Common myeloid progenitor, CD34-positive (primary cell): Measurements from ENCODE around the gene PKNOX1.
"Not testable (repeated sequence)": the region's sequence is repeated elsewhere in the genome, so short reads cannot be mapped to it uniquely, and the experiment has no call there.

ENCODE experiments used
- CTCF ChIA-PET: fragments of 350-600 bp; sonication (Branson Sonifier 250); formaldehyde crosslinking; loops from one replicate; lab custom pipeline; 2021; ENCODE audit warnings: antibody characterized with exemption; lab: Charles Lee
- POLR2A ChIA-PET: fragments of 350-600 bp; sonication (Branson Sonifier 250); formaldehyde crosslinking; loops from one replicate; lab custom pipeline; 2021; ENCODE audit warnings: antibody characterized with exemption; lab: Charles Lee
- DNase-seq, 3 donors: peaks; one replicate each; pipeline versions ENCODE4 v3.0.0 to v3.0.0-alpha.2; 2013
- H3K27ac ChIP-seq, 2 experiments: 1 replicate in 1 of 2; 2 replicates in 1 of 2; pipeline ENCODE4 v1.7.0; 2013; ENCODE audit warnings: inconsistent platforms in 2 of 2, low read length in 2 of 2, mild to moderate bottlenecking in 2 of 2, low read depth in 1 of 2, moderate library complexity in 1 of 2; ENCODE audit not compliant: severe bottlenecking in 2 of 2, insufficient read depth in 1 of 2, poor library complexity in 1 of 2
- H3K27me3 ChIP-seq, 5 experiments: replicated peaks in 2 of 5; 1 replicate in 3 of 5; 2 replicates in 2 of 5; pipeline versions ENCODE4 v1.6.1 to v1.7.0; 2013; ENCODE audit warnings: low read length in 4 of 5, mild to moderate bottlenecking in 2 of 5, moderate library complexity in 2 of 5, inconsistent platforms in 1 of 5; ENCODE audit not compliant: insufficient read depth in 5 of 5, control insufficient read depth in 4 of 5
- H3K36me3 ChIP-seq, 4 experiments: 1 replicate in 2 of 4; 2 replicates in 2 of 4; pipeline versions ENCODE4 v1.6.1 to v1.7.0; 2013; ENCODE audit warnings: low read length in 3 of 4, control low read depth in 1 of 4, mild to moderate bottlenecking in 1 of 4; ENCODE audit not compliant: control insufficient read depth in 4 of 4, insufficient read depth in 4 of 4
- H3K4me1 ChIP-seq, 4 experiments: 1 replicate in 3 of 4; 2 replicates in 1 of 4; pipeline versions ENCODE4 v1.6.1 to v1.7.1; 2013; ENCODE audit warnings: low read length in 3 of 4, mild to moderate bottlenecking in 3 of 4, control low read depth in 1 of 4, inconsistent platforms in 1 of 4, moderate library complexity in 1 of 4; ENCODE audit not compliant: control insufficient read depth in 4 of 4, insufficient read depth in 4 of 4; ENCODE audit errors: control extremely low read depth in 1 of 4
- H3K4me3 ChIP-seq, 7 experiments: 1 replicate in 4 of 7; 2 replicates in 3 of 7; pipeline versions ENCODE4 v1.5.1 to v1.7.0; 2013; ENCODE audit warnings: mild to moderate bottlenecking in 7 of 7, low read length in 6 of 7, moderate library complexity in 6 of 7, inconsistent platforms in 2 of 7, low read depth in 2 of 7, control low read depth in 1 of 7; ENCODE audit not compliant: insufficient read depth in 4 of 7, control insufficient read depth in 1 of 7; ENCODE audit errors: extremely low read depth in 1 of 7
- H3K9me3 ChIP-seq, 5 experiments: 1 replicate in 4 of 5; 2 replicates in 1 of 5; pipeline versions ENCODE4 v1.6.1 to v1.7.1; 2013; ENCODE audit warnings: low read length in 4 of 5, mild to moderate bottlenecking in 2 of 5, inconsistent platforms in 1 of 5, low read depth in 1 of 5, moderate library complexity in 1 of 5; ENCODE audit not compliant: control insufficient read depth in 4 of 5, insufficient read depth in 2 of 5; ENCODE audit errors: control extremely low read depth in 1 of 5
- WGBS: methylation state at CpG from one replicate; pipeline ENCODE4 v1.1.5; 2013; ENCODE audit not compliant: insufficient coverage; 5-methylcytosine and 5-hydroxymethylcytosine counted together

The PKNOX1 gene

DNA sequence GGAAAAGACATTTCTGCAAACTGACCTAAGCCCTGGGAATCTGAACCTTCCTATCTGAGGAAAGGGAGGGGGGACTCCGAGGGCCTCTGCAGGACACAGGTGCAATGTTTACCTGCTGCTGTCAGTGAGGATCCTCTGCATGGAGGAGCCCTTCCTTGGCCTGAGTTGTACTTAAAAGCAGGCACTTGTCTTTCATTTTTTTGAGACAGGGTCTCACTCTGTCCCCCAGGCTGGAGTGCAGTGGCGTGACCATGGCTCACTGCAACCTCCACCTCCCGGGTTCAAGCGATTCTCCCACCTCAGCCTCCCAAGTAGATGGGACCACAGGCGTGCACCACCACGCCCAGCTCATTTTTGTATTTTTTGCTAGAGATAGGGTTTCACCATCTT, 35.8 kb upstream of the PKNOX1 start:
- CTCF ChIA-PET, H3K36me3 ChIP-seq, POLR2A ChIA-PET, DNase-seq, H3K4me3 ChIP-seq, H3K27ac ChIP-seq, H3K4me1 ChIP-seq, H3K27me3 ChIP-seq, H3K9me3 ChIP-seq: not testable (repeated sequence)
- 96% methylated on average over 5 of the region's 6 CpGs for WGBS

DNA sequence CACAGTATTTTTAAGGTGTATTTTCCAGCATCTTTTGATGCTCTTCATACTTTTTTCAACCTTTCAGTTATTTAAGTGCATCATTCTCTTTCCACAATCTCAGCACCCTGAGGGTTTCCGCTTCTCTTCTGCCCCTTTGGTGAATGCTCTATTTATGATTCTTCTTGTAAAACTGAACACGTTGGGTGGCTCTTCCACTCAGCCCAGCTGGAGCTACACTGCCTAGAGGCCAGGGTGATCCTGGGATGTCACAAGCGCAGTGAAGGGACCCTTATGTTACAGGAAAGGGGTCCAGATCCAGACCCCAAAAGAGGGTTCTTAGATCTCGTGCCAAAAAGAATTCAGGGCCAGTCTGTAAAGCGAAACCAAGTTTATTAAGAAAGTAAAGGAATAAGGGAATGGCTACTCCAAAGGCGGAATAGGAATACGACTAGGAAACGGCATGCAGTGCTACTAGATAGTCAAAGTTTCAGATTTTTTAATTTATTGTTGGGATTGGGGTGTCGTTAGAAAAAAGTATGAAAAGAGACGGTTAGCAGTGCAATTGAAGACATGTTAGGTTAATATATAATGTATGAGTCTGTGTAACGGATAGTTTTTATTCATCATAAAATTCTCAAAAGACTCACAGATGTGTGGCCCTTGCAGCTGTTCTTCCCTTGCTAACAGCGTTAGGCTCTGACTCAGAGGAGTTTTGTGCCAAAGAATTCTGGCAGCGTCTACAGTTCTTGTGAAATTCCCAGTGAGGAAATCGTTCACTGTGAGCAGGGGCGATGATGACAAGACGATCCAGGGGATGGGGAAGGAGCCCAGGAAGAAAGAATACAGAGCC, 34.6 kb upstream of the PKNOX1 start:
- H3K27ac ChIP-seq, result no peak overlapping the region
- no peak for DNase-seq
- CTCF ChIA-PET, result no interaction called here

DNA sequence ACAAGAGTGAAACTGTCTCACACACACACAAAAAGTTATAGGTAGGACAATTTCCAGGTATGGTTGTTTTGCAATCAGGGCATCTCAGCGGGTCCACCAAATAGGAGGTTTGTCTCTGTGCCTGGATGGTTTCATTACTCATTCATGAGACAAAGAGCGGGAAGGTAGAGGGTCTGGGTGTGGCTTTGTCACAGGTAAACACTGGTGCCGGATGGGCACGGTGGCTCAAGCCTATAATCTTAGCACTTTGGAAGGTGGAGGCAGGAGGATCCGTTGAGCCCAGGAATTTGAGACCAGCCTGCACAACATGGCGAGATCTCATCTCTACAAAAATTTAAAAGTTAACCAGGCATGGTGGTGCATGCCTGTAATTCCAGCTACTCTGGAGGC, 32.7 kb upstream of the PKNOX1 start:
- ChIA-PET POLR2A (no interaction called here), CTCF (no interaction called here)
- Histone ChIP-seq H3K27me3 (no peaks in the 10 kb centered on the region), H3K36me3 (no peaks in the 10 kb centered on the region), H3K27ac (no peak overlapping the region), H3K9me3 (no peaks in the 10 kb centered on the region), H3K4me3 (no peak overlapping the region), H3K4me1 (no peaks in the 10 kb centered on the region)
- DNase-seq, result no peak
- 100% methylated on average over 6 of the region's 6 CpGs for WGBS

More for the DNA sequence above, 34.6 kb upstream of the PKNOX1 start:
- H3K9me3 ChIP-seq, result no peaks in the 10 kb centered on the region
- H3K36me3 ChIP-seq, result no peaks in the 10 kb centered on the region
- no peaks in the 10 kb centered on the region for H3K4me1 ChIP-seq
- H3K27me3 ChIP-seq, result no peaks in the 10 kb centered on the region
- no peak overlapping the region for H3K4me3 ChIP-seq
- POLR2A ChIA-PET, result no interaction called here
- WGBS, result 91% methylated on average over 12 of the region's 16 CpGs

DNA sequence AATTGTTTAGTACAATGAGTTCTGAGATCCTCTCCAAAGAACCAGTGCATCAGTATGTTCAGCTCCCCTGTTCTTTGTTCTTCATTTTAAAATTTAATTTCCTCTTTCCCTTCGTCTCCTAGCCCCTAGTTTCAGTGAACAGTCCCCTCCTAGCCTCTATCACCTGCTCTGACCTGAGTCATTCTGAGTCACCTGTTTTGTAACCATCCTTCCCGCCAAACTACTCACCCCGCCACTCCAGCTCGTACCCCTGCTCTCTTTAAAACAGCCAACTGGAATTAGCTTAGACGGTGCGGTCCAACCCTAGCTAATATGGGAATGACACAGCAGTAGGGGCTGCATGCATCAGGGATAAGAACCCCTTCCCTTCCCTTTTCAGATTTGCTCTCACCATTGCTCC, 32.1 kb upstream of the PKNOX1 start:
- Histone ChIP-seq H3K27me3 (no peaks in the 10 kb centered on the region), H3K9me3 (no peaks in the 10 kb centered on the region), H3K36me3 (no peaks in the 10 kb centered on the region), H3K27ac (no peak overlapping the region), H3K4me1 (no peaks in the 10 kb centered on the region), H3K4me3 (no peak overlapping the region)
- DNase-seq, result peak in 1 of 3 donors; percentile 8
- ChIA-PET POLR2A (no interaction called here), CTCF (no interaction called here)
- WGBS, result 86% methylated on average over 6 of the region's 6 CpGs

DNA sequence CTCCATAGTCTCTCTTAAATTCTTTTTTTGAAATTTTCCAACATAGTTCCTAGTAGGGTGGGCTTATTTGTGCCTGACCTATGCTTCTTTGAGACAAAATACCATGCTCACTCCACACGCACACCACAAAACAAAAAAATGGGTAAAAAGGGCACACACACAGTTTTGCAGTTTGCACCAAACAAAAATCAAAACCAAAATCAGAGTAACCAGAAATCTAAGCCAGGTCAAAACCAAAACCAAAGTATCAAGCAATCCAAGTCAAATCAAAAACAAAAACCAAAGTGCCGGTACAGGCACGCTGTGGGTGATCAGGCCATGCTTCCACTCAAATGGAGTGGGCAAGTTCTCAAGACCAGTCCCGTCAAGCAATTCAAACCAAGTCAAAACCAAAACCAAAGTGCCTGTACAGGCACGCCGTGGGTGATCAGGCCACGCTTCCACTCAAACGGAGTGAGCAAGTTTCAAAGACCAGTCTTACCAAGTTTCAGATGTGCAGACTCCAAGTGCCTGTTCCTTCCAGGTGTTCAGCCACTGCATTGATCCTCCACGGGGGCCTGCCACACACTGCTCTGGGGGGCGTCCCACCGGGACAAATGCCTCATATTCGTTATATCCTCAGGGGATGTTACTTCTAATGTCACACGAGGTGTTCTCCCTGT, 25.1 kb upstream of the PKNOX1 start:
- WGBS, result 97% methylated on average over 11 of the region's 13 CpGs
- H3K27me3 ChIP-seq, H3K9me3 ChIP-seq, POLR2A ChIA-PET, H3K4me3 ChIP-seq, CTCF ChIA-PET, H3K4me1 ChIP-seq, H3K36me3 ChIP-seq, H3K27ac ChIP-seq, DNase-seq: not testable (repeated sequence)

DNA sequence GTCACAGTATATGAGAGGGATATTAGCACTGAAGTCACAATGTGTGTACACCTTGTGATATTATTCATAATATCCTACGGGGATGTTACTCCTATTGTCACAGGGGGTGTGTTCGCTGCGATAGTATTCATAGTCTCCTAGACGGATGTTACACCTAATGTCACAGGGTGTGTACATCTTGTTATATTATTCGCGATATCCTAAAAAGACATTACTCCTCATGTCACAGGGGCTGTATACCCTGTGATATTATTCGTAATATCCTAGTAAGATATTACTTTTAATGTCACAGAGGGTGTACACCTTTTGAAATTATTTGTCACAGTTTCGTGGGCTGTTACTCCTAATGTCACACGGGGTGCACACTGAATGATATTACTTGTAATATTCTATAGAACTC, 23.2 kb upstream of the PKNOX1 start:
- H3K36me3 ChIP-seq, H3K4me3 ChIP-seq, CTCF ChIA-PET, H3K9me3 ChIP-seq, DNase-seq, H3K27ac ChIP-seq, H3K27me3 ChIP-seq, POLR2A ChIA-PET, H3K4me1 ChIP-seq: not testable (repeated sequence)
- WGBS, result no CpG with 5 or more reads among the region's 9 CpGs
